Stimulated activated CD8-positive, alpha-beta memory T cell treated with anti-CD3 and anti-CD28 coated beads, Interleukin-15, amount 100 ng/mL, for 24 hours (primary cell): Measurements from ENCODE around the gene MAP2K6.

Source experiments
- DNase-seq: peaks from one replicate; pipeline ENCODE4 v3.0.0-alpha.2; 2020; ENCODE audit warnings: low read depth

MAP2K6 gene

GRCh38 chr17:69492410-69493071, 78.0 kb downstream of the MAP2K6 start:
- no peak for DNase-seq

- DNase-seq: no peak
Measured at GRCh38 chr17:69495787-69496186, 81.3 kb downstream of the MAP2K6 start.

GRCh38 chr17:69497161-69497560, 82.7 kb downstream of the MAP2K6 start:
- no peak for DNase-seq

GRCh38 chr17:69499318-69499717, 84.8 kb downstream of the MAP2K6 start:
- no peak for DNase-seq

GRCh38 chr17:69500911-69501429, 86.5 kb downstream of the MAP2K6 start:
- no peak for DNase-seq

GRCh38 chr17:69501591-69502468, 87.3 kb downstream of the MAP2K6 start:
- no peak for DNase-seq

- DNase-seq: no peak
Measured at GRCh38 chr17:69503711-69504110, 89.2 kb downstream of the MAP2K6 start.

- DNase-seq: no peak
Measured at GRCh38 chr17:69505740-69506139, 91.2 kb downstream of the MAP2K6 start.

- no peak for DNase-seq
Measured at GRCh38 chr17:69506489-69506888, 92.0 kb downstream of the MAP2K6 start.

GRCh38 chr17:69508814-69509213, 94.3 kb downstream of the MAP2K6 start:
- DNase-seq: no peak

- no peak for DNase-seq
Measured at GRCh38 chr17:69511250-69511649, 96.8 kb downstream of the MAP2K6 start.

GRCh38 chr17:69512946-69513345, 98.4 kb downstream of the MAP2K6 start:
- DNase-seq: no peak

GRCh38 chr17:69516225-69516624, 101.7 kb downstream of the MAP2K6 start:
- DNase-seq: no peak

GRCh38 chr17:69516911-69517310, 102.4 kb downstream of the MAP2K6 start:
- no peak for DNase-seq

GRCh38 chr17:69518951-69519350, 104.5 kb downstream of the MAP2K6 start:
- DNase-seq: no peak

- DNase-seq: no peak
Measured at GRCh38 chr17:69523244-69523861, 108.9 kb downstream of the MAP2K6 start.

GRCh38 chr17:69524854-69525253, 110.4 kb downstream of the MAP2K6 start:
- DNase-seq: no peak

GRCh38 chr17:69525920-69526841, 111.7 kb downstream of the MAP2K6 start:
- DNase-seq: no peak

GRCh38 chr17:69528035-69528434, 113.5 kb downstream of the MAP2K6 start:
- DNase-seq: no peak

- DNase-seq: no peak
Measured at GRCh38 chr17:69533481-69534234, 119.2 kb downstream of the MAP2K6 start.

- DNase-seq: no peak
Measured at GRCh38 chr17:69534235-69534621, 119.7 kb downstream of the MAP2K6 start.
